GM12891 (cell line): ENCODE data around the gene RPS6KB1.
A peak's percentile ranks its signal among the peaks of the same experiment; 100 is the strongest.
"Not testable (repeated sequence)": the region's sequence is repeated elsewhere in the genome, so short reads cannot be mapped to it uniquely, and the experiment has no call there.

Experiments
- DNase-seq: peaks from one replicate; pipeline ENCODE4 v3.0.0; 2011; ENCODE audit warnings: low spot score; ENCODE audit not compliant: insufficient read length
- FAIRE-seq: peaks from 2 replicates; lab custom pipeline; 2011; peaks lifted over from hg19 to GRCh38; lab: Jason Lieb, UNC
- PAX5 ChIP-seq: IDR thresholded peaks from 2 replicates; pipeline ENCODE4 v1.6.1; 2011; ENCODE audit warnings: low read length, moderate library complexity, mild to moderate bottlenecking; ENCODE audit not compliant: insufficient read depth, severe bottlenecking
- POLR2A ChIP-seq: IDR thresholded peaks from 2 replicates; pipeline ENCODE4 v1.6.1; 2011; ENCODE audit warnings: low read depth, low read length, control low read depth
- POLR2AphosphoS5 ChIP-seq: IDR thresholded peaks from 2 replicates; pipeline ENCODE4 v1.6.1; 2011; ENCODE audit warnings: low read depth, low read length, control low read depth
- POU2F2 ChIP-seq: IDR thresholded peaks from 2 replicates; pipeline ENCODE4 v1.6.1; 2011; ENCODE audit warnings: low read depth, mild to moderate bottlenecking, control low read depth, low read length, moderate library complexity
- SPI1 ChIP-seq: IDR thresholded peaks from 2 replicates; pipeline ENCODE4 v1.6.1; 2011; ENCODE audit warnings: low read depth, low read length, control low read depth
- TAF1 ChIP-seq: IDR thresholded peaks from 2 replicates; pipeline ENCODE4 v1.6.1; 2011; ENCODE audit warnings: low read depth, low read length, control low read depth

RPS6KB1 gene

GRCh38 chr17:59950049-59950448 lies 57.1 kb downstream of the RPS6KB1 start:
- TF ChIP-seq POLR2A: no peak
- no peak for TF ChIP-seq POU2F2
- no peak for TF ChIP-seq POLR2AphosphoS5
- TF ChIP-seq SPI1: no peak
- TF ChIP-seq TAF1: no peak
- no peak for FAIRE-seq
- no peak for DNase-seq

GRCh38 chr17:59954856-59955255 lies 61.9 kb downstream of the RPS6KB1 start:
- no peak for FAIRE-seq
- TF ChIP-seq SPI1 (no peak), TAF1 (no peak), PAX5 (no peak)
- no peak for DNase-seq

DNA sequence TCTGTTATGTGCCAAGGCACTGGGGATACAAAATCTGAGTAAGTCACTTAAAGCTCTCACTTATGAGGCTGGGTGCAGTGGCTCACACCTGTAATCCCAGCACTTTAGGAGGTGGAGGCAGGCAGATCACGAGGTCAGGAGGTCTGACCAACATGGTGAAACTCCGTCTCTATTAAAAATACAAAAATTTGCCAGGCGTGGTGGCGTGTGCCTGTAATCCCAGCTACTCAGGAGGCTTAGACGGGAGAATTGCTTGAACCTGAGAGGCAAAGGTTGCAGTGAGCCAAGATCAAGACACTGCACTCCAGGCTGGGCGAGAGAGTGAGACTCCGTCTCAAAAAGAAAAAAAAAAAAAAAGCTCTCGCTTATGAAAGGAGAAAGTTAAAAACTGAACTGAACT lies 66.7 kb downstream of the RPS6KB1 start:
- FAIRE-seq: not testable (repeated sequence)

DNA sequence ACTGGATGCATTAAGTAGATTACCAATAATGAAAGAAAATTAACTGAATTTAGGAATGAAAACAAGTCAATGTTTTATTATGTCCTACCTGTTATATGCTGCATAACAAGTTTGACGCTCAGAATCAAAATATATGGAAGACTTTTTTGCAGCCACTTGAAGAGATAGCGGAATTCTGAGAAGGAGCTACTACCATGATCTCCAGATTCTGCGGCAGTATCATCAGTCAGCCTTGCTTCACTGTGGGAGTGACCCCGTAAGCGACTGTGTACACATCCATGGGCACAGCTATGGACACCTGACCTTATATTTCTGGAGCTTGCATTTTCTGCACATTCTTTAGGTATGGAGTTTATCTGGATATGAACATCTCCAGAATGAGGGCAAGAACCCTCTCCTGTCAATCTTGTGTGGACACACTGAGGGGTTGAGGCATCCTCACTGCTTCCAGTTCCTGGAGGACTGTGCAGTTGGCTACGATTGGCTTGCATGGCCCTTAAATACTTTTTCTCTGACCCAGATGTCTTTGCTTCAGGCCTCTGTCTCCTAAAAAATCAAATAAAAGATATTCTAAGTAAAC lies 69.9 kb downstream of the RPS6KB1 start:
- TF ChIP-seq POLR2AphosphoS5: no peak
- TF ChIP-seq PAX5: no peak
- TF ChIP-seq TAF1: no peak
- no peak for TF ChIP-seq POU2F2
- no peak for TF ChIP-seq SPI1
- TF ChIP-seq POLR2A: no peak
- DNase-seq: no peak
- FAIRE-seq: no peak

More for the DNA sequence above, 66.7 kb downstream of the RPS6KB1 start:
- DNase-seq: not testable (repeated sequence)

DNA sequence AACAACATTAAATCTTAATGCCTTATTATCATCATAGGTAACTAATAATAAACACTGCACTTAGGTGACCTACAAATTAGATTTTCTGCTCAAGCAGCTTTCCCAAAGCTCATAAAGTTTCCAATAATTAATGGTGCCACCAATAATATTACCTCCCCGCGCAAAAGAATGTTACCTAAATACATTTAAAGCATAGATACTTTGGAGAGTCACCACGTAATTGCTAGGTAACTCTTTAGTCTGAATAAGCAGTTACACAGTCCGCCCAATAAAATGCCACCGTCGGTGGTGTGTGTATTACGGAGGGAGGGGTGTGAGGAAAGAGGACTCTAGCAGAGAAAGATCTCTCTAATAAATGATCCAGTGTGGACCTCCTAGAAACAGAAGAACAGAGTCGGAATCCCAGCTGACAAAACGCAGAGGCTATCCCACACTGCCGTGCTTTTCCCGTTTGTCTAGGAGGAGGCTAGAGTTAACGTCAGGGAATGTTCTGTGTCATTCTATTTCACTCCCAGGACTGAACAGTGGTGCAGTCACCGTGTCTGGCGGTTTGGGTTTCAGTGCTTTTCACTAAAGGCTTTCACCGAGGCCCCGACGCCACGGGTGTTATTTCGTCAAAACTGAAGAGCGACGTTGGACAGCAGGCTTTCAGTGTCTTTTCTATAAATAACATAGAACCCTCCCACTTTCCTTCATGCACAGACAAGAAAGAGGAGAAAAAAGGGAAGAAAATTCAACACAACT lies 71.0 kb downstream of the RPS6KB1 start:
- FAIRE-seq (peak; percentile 50), DNase-seq (peak; percentile 11)
- TF ChIP-seq POLR2AphosphoS5: no peak
- peak; percentile 16; the same call in 1 of the 2 replicates for TF ChIP-seq TAF1

GRCh38 chr17:59964482-59965328 lies 71.8 kb downstream of the RPS6KB1 start, which contains the start of gene RNFT1:
Gene RNFT1, minus strand, starts transcription at chr17:59964740. Its CDS starts 77 bp downstream, at chr17:59964663.
- peak; percentile 87 for FAIRE-seq
- TF ChIP-seq PAX5 (peak; percentile 16), POLR2A (peak; percentile 74), TAF1 (no peak; the same call in 1 of the 2 replicates), POU2F2 (0 out of 2 replicates have a peak, but pooled peaks have one; percentile 5), SPI1 (no peak), POLR2AphosphoS5 (0 out of 2 replicates have a peak, but pooled peaks have one; percentile 26)
- peak; percentile 84 for DNase-seq

DNA sequence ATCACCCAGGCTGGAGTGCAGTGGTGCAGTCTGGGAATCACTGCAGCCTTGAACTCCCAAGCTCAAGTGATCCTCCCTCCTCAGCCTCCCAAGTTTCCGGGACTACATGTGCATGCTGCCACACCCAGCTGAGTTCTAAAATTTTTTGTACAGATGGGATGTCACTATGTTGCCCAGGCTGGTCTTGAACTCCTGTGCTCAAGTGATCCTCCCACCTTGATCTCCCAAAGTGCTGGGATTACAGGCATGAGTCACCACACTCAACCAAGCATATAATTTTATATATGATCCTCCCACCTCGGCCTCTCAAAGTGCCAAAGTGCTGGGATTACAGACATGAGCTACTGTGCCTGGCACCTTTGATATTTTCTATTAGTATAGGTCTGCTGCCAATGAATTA lies 78.8 kb downstream of the RPS6KB1 start:
- FAIRE-seq: not testable (repeated sequence)

GRCh38 chr17:59972778-59973177 lies 79.9 kb downstream of the RPS6KB1 start:
- TF ChIP-seq POLR2A (no peak), SPI1 (no peak), TAF1 (no peak), PAX5 (no peak), POLR2AphosphoS5 (no peak), POU2F2 (no peak)
- no peak for FAIRE-seq
- DNase-seq: no peak

More for the DNA sequence above, 78.8 kb downstream of the RPS6KB1 start:
- not testable (repeated sequence) for DNase-seq

DNA sequence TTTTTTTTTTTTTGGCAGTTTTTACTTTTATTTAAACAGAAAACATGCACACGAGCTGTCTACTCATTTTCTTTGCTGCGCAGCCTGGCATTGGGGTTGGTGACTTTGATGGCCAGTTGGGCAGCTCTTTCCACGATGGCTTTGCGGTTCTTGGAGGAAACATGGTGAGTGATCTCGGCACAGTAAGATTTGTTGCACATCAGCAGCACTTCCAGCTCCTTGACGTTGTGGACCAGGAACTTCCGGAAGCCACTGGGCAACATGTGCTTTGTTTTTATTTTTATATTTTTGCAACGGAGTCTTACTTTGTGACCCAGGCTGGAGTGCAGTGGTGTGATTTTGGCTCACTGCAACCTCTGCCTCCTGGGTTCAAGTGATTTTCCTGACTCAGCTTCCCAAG lies 80.6 kb downstream of the RPS6KB1 start:
- not testable (repeated sequence) for DNase-seq, FAIRE-seq

DNA sequence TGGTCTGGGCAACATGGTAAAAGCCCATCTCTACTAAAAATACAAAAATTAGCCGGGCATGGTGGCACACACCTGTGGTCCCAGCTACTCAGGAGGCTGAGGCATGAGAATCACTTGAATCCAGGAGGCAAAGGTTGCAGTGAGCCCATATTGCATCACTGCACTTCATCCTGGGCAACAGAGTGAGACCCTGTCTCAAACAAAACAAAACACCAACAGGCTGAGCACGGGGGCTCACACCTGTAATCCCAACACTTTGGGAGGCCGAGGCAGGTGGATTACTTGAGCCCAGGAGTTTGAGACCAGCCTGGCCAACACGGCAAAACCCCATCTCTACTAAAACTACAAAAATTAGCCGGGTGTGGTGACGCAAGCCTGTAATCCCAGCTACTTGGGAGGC lies 82.2 kb downstream of the RPS6KB1 start:
- not testable (repeated sequence) for FAIRE-seq

DNA sequence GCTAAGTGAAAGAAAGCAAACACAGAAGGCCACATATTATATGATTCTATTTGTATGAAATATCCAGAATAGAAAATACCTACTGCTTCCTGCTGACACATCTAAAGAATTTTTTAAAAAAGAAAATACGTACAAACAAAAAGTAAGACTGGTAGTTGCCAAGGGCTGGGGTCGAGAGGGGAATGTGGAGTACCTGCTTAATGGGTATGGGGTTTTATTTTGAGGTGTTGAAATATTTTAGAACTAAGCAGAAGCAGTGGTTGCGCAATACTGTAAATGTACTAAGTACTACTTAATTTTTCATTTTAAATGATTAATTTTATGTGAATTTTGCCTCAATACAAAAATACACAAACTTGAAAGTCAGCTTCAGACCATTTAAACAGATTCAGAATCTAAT lies 103.7 kb downstream of the RPS6KB1 start:
- not testable (repeated sequence) for DNase-seq, FAIRE-seq

More for the DNA sequence above, 82.2 kb downstream of the RPS6KB1 start:
- not testable (repeated sequence) for DNase-seq
